Measurements from ENCODE around the gene ZNF595. TPM values are rescaled to one million over a fixed set of nuclear protein-coding genes. Genes with fewer than 3 reads are reported as not detected.
A peak's percentile ranks its signal among the peaks of the same experiment; 100 is the strongest.

Gene ZNF595
- total RNA-seq, 4 donors from 2014 or later = 25.1 to 57.7 (median 35.3) TPM

GRCh38 chr4:125091-125771, 72.1 kb downstream of the ZNF595 start:
- no peaks in the 10 kb centered on the region for H3K9me3 ChIP-seq
- intact Hi-C loops (cut with DNase I; ENCODE audit: low total_unique reads) = no loop called here
- no peak for DNase-seq
- H3K27ac ChIP-seq = peak overlapping the region; percentile 88 to 90
- H3K4me3 ChIP-seq = peak overlapping the region; percentile 77 to 86
- H3K27me3 ChIP-seq = no peaks in the 10 kb centered on the region
- H3K4me1 ChIP-seq = peaks cover 9 to 12% of the 10 kb centered on the region in 2 donors
- TF ChIP-seq, protein P1, sequence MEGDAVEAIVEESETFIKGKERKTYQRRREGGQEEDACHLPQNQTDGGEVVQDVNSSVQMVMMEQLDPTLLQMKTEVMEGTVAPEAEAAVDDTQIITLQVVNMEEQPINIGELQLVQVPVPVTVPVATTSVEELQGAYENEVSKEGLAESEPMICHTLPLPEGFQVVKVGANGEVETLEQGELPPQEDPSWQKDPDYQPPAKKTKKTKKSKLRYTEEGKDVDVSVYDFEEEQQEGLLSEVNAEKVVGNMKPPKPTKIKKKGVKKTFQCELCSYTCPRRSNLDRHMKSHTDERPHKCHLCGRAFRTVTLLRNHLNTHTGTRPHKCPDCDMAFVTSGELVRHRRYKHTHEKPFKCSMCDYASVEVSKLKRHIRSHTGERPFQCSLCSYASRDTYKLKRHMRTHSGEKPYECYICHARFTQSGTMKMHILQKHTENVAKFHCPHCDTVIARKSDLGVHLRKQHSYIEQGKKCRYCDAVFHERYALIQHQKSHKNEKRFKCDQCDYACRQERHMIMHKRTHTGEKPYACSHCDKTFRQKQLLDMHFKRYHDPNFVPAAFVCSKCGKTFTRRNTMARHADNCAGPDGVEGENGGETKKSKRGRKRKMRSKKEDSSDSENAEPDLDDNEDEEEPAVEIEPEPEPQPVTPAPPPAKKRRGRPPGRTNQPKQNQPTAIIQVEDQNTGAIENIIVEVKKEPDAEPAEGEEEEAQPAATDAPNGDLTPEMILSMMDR (IDR thresholded peaks at IDR 0.05) = no peak
- no peak for TF ChIP-seq POLR2A (IDR thresholded peaks at IDR 0.05)
- no peaks in the 10 kb centered on the region for H3K36me3 ChIP-seq

DNA sequence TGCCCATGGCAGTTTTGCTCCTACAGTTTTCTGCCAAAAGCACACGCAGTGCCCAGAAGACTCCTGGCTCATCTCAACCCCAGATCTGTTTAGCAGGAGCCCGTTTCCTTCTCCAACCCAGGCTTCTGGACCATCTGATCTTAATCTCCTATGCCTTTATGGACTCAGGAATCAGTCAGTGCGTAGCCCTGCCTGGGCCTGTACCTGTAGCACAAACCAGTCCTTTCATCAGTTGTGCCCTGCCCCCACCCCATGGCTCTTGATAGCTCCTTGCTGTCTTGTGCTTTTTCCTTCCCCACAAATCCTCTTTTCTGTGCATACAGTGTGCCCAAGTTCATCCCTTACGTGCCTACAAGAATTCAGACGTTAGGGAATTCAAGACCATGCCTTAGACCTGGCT, 72.7 kb downstream of the ZNF595 start:
- Histone ChIP-seq H3K27me3 (no peaks in the 10 kb centered on the region), H3K36me3 (no peaks in the 10 kb centered on the region), H3K4me3 (peak overlapping the region; percentile 77 to 86), H3K27ac (peak overlapping the region in 1 of 2 donors; percentile 90), H3K9me3 (no peaks in the 10 kb centered on the region), H3K4me1 (peaks cover 9 to 12% of the 10 kb centered on the region in 2 donors)
- intact Hi-C loops (cut with DNase I; ENCODE audit: low total_unique reads) = no loop called here
- no peak for TF ChIP-seq POLR2A (IDR thresholded peaks at IDR 0.05)
- TF ChIP-seq, protein P1 (IDR thresholded peaks at IDR 0.05) = no peak
- no peak for DNase-seq

DNA sequence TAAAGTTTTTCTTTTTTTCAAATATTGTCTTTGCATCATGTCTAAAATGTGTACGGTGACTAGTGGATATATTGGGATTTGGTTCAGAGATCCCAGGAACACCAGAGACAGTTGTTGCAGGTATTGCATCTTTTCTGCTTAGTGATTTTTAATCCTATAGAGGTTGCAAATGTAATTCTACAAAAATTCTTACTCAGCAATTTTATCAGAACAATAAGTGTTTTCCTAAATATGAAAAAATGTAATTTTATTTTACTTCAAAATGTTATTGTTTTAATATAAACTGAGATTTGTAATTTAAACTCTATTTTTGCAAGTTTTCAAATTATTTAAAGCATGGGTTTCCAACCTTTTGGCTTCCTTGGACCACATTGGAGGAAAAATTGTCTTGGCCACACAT, 79.4 kb downstream of the ZNF595 start:
- DNase-seq = no peak
- TF ChIP-seq POLR2A (IDR thresholded peaks at IDR 0.05) = no peak
- TF ChIP-seq, protein P1 (IDR thresholded peaks at IDR 0.05) = no peak
- Histone ChIP-seq H3K27ac (no peak overlapping the region), H3K4me1 (no peaks in the 10 kb centered on the region), H3K4me3 (no peak overlapping the region), H3K27me3 (no peaks in the 10 kb centered on the region), H3K9me3 (peaks cover 0 to under 1% of the 10 kb centered on the region in 2 donors), H3K36me3 (no peaks in the 10 kb centered on the region)
- intact Hi-C loops (cut with DNase I; ENCODE audit: low total_unique reads) = no loop called here

Other genes with a start within 250 kb of the ZNF595 start
- gene ZNF718, start 71.2 kb downstream of the ZNF595 start, total RNA-seq = 10 to 100 TPM in 3 of 4 donors, 1 to 10 TPM in 1; 2.6 to 20.9 (median 16.1) TPM

Measured in uterus (tissue), 4 donors.